Lung (tissue), 12 donors: ENCODE data around the gene SUCO. TPM values are rescaled to one million over a fixed set of nuclear protein-coding genes. Genes with fewer than 3 reads are reported as not detected.

Experiments
- ATAC-seq: fragments of 200-7000 bp; cut with Tn5 transposase; one replicate; pipeline ENCODE4 v1.9.1; 2020; ENCODE audit warnings: moderate number of reproducible peaks; ENCODE audit not compliant: insufficient read depth, low FRiP score
- DNase-seq, 3 donors: peaks; one replicate each; pipeline ENCODE4 v3.0.0-alpha.2; 2013 to 2017
- H3K27ac ChIP-seq, 2 donors: one replicate each; pipeline ENCODE4 v1.5.1; 2013; ENCODE audit warnings: mild to moderate bottlenecking in 2 of 2, moderate library complexity in 2 of 2, control low read depth in 1 of 2, inconsistent platforms in 1 of 2, low read depth in 1 of 2, low read length in 1 of 2
- H3K27me3 ChIP-seq, 3 donors: one replicate each; pipeline ENCODE4 v1.5.1; 2013; ENCODE audit warnings: low read length in 2 of 3; ENCODE audit not compliant: control insufficient read depth in 3 of 3, insufficient read depth in 3 of 3
- H3K36me3 ChIP-seq, 4 donors: one replicate each; pipeline ENCODE4 v1.5.1; 2013; ENCODE audit warnings: low read length in 4 of 4, mild to moderate bottlenecking in 1 of 4, moderate library complexity in 1 of 4; ENCODE audit not compliant: control insufficient read depth in 4 of 4, insufficient read depth in 4 of 4
- H3K4me1 ChIP-seq, 5 donors: one replicate each; pipeline ENCODE4 v1.5.1; 2013; ENCODE audit warnings: low read length in 5 of 5, mild to moderate bottlenecking in 2 of 5, moderate library complexity in 1 of 5; ENCODE audit not compliant: control insufficient read depth in 5 of 5, insufficient read depth in 5 of 5
- H3K4me3 ChIP-seq: one replicate; pipeline ENCODE4 v1.5.1; 2013; ENCODE audit warnings: mild to moderate bottlenecking, control low read depth, moderate library complexity
- H3K9ac ChIP-seq, 2 donors: one replicate each; pipeline ENCODE4 v1.5.1; 2013; ENCODE audit warnings: low read length in 2 of 2, control low read depth in 1 of 2; ENCODE audit not compliant: insufficient read depth in 1 of 2
- H3K9me3 ChIP-seq, 4 donors: one replicate each; pipeline ENCODE4 v1.5.1; 2013; ENCODE audit warnings: low read length in 3 of 4, mild to moderate bottlenecking in 1 of 4, moderate library complexity in 1 of 4; ENCODE audit not compliant: control insufficient read depth in 4 of 4, insufficient read depth in 3 of 4
- CTCF ChIP-seq: IDR thresholded peaks from 2 replicates; pipeline ENCODE4 v1.5.1; 2012; ENCODE audit warnings: mild to moderate bottlenecking; ENCODE audit errors: control extremely low read depth, extremely low read depth
- WGBS, 2 donors: extraction: QIAGEN DNeasy Blood & Tissue Kit; methylation state at CpG; one replicate each; pipeline ENCODE4 v1.1.7; 2013; 5-methylcytosine and 5-hydroxymethylcytosine counted together
- polyA plus RNA-seq, 2 donors: library from polyadenylated mRNA; stranded (reverse); fragments of 200-250 nt; gene quantifications; one replicate each; pipeline ENCODE4 v1.2.1, GENCODE V29; 2013
- total RNA-seq, 2 donors: library from RNA; depleted of rRNA in 1 of 2; stranded (reverse); fragments of >200 nt in 1 of 2; gene quantifications; one replicate each; pipeline ENCODE4 v1.2.1, GENCODE V29; 2014 to 2021
- donor health status: control.
- donor health status: control.
- donor health status: Bipolar disorder and iron deficiency.
- donor health status: healthy.
- donor health status: DM: yes; HTN: yes; CAD: no.

Gene SUCO
- total and polyA plus RNA-seq, 4 donors, result 10.2 to 86.8 (median 22.0) TPM

- 85 to 94% methylated on average over 2 of the region's 2 CpGs for WGBS, 2 donors
- Histone ChIP-seq H3K4me3 (no peak overlapping the region), H3K36me3 (no peaks in the 10 kb centered on the region), H3K27ac (peak overlapping the region in 1 of 2 donors; percentile 21), H3K9ac (no peak overlapping the region), H3K27me3 (no peaks in the 10 kb centered on the region), H3K9me3 (peaks cover 0 to 1% (median 0%) of the 10 kb centered on the region in 4 donors), H3K4me1 (peaks cover 0 to 2% (median 0%) of the 10 kb centered on the region in 5 donors)
- TF ChIP-seq CTCF, result no peak
- ATAC-seq, result no peak
- no peak for DNase-seq
These were observed 121.6 kb downstream of the SUCO start for GRCh38 chr1:172654535-172654934.

GRCh38 chr1:172656576-172656975 lies 123.6 kb downstream of the SUCO start:
- 70 to 80% methylated on average over 6 of the region's 6 CpGs for WGBS, 2 donors
- Histone ChIP-seq H3K27me3 (no peaks in the 10 kb centered on the region), H3K4me3 (no peak overlapping the region)

GRCh38 chr1:172657586-172657985 lies 124.6 kb downstream of the SUCO start:
- DNase-seq (no peak), ATAC-seq (no peak)
- H3K9ac ChIP-seq, result no peak overlapping the region
- no peaks in the 10 kb centered on the region for H3K36me3 ChIP-seq
- H3K27me3 ChIP-seq, result no peaks in the 10 kb centered on the region
- peaks cover 0 to 1% (median 0%) of the 10 kb centered on the region in 4 donors for H3K9me3 ChIP-seq
- H3K4me1 ChIP-seq, result no peaks in the 10 kb centered on the region
- no peak for TF ChIP-seq CTCF
- WGBS, 2 donors, result 86 to 89% methylated on average over 1 of the region's 1 CpG
- H3K4me3 ChIP-seq, result no peak overlapping the region
- H3K27ac ChIP-seq, result no peak overlapping the region

More at GRCh38 chr1:172656576-172656975, 123.6 kb downstream of the SUCO start:
- ATAC-seq (no peak), DNase-seq (no peak)
- Histone ChIP-seq H3K9ac (no peak overlapping the region), H3K4me1 (no peaks in the 10 kb centered on the region), H3K36me3 (no peaks in the 10 kb centered on the region), H3K9me3 (peaks cover 0 to 1% (median 0%) of the 10 kb centered on the region in 4 donors), H3K27ac (no peak overlapping the region)
- TF ChIP-seq CTCF, result no peak

GRCh38 chr1:172658871-172659453 lies 126.0 kb downstream of the SUCO start, which contains the start of gene FASLG:
Gene FASLG (plus strand): TSS chr1:172659103. CDS start chr1:172659202, 99 bp downstream.
- Histone ChIP-seq H3K9me3 (peaks cover 0 to 1% (median 0%) of the 10 kb centered on the region in 4 donors), H3K36me3 (no peaks in the 10 kb centered on the region), H3K4me3 (peak within 1 kb of the TSS; percentile 20), H3K27me3 (no peaks in the 10 kb centered on the region), H3K4me1 (no peaks in the 10 kb centered on the region), H3K27ac (no peak within 1 kb of the TSS), H3K9ac (no peak within 1 kb of the TSS)
- 86 to 90% methylated on average over 11 of the region's 11 CpGs for WGBS, 2 donors
- ATAC-seq (no peak), DNase-seq (no peak)
- no peak for TF ChIP-seq CTCF
